ENCODE data around the gene WDR33. TPM values are rescaled to one million over a fixed set of nuclear protein-coding genes. Genes with fewer than 3 reads are reported as not detected.
A peak's percentile ranks its signal among the peaks of the same experiment; 100 is the strongest.

The WDR33 gene
- total RNA-seq (60.2 TPM), polyA plus RNA-seq (ENCODE audit: insufficient read depth, low read depth, low replicate concordance) (19.8 TPM)
- long read RNA-seq, donor 1, transcript WDR33-204 (6 exons, 3,104 nt), result major isoform, 5 of 5 reads
- long read RNA-seq, donor 1, partial matches to known transcripts, result 0 of 5 reads
- long read RNA-seq, donor 1, other reads (novel, unspliced or antisense), result 0 of 5 reads
- long read RNA-seq, donor 2, transcript WDR33-204 (6 exons, 3,104 nt), result major isoform, 15 of 15 reads
- long read RNA-seq, donor 2, partial matches to known transcripts, result 0 of 15 reads
- long read RNA-seq, donor 2, other reads (novel, unspliced or antisense), result 0 of 15 reads
- long read RNA-seq, donor 3, transcript WDR33-204 (6 exons, 3,104 nt), result major isoform, 19 of 45 reads
- long read RNA-seq, donor 3, partial matches to known transcripts, result 26 of 45 reads
- long read RNA-seq, donor 3, other reads (novel, unspliced or antisense), result 0 of 45 reads
- long read RNA-seq, donor 4, transcript WDR33-204 (6 exons, 3,104 nt), result major isoform, 9 of 19 reads
- long read RNA-seq, donor 4, partial matches to known transcripts, result 10 of 19 reads
- long read RNA-seq, donor 4, other reads (novel, unspliced or antisense), result 0 of 19 reads
- long read RNA-seq, donor 5, result 0 reads
- long read RNA-seq, donor 6, transcript WDR33-204 (6 exons, 3,104 nt), result major isoform, 21 of 21 reads
- long read RNA-seq, donor 6, partial matches to known transcripts, result 0 of 21 reads
- long read RNA-seq, donor 6, other reads (novel, unspliced or antisense), result 0 of 21 reads
- long read RNA-seq, donor 7, full-length matches to known transcripts, result 14 of 51 reads
- long read RNA-seq, donor 7, partial matches to known transcripts, result 8 of 51 reads
- long read RNA-seq, donor 7, other reads (novel, unspliced or antisense), result 29 of 51 reads
- long read RNA-seq, donor 8, transcript WDR33-204 (6 exons, 3,104 nt), result major isoform, 10 of 10 reads
- long read RNA-seq, donor 8, partial matches to known transcripts, result 0 of 10 reads
- long read RNA-seq, donor 8, other reads (novel, unspliced or antisense), result 0 of 10 reads
- long read RNA-seq, donor 9, partial matches to known transcripts, result 0 of 1 reads
- long read RNA-seq, donor 9, other reads (novel, unspliced or antisense), result 0 of 1 reads
- long read RNA-seq, donor 10, transcript WDR33-204 (6 exons, 3,104 nt), result major isoform, 9 of 9 reads
- long read RNA-seq, donor 10, partial matches to known transcripts, result 0 of 9 reads
- long read RNA-seq, donor 10, other reads (novel, unspliced or antisense), result 0 of 9 reads

DNA sequence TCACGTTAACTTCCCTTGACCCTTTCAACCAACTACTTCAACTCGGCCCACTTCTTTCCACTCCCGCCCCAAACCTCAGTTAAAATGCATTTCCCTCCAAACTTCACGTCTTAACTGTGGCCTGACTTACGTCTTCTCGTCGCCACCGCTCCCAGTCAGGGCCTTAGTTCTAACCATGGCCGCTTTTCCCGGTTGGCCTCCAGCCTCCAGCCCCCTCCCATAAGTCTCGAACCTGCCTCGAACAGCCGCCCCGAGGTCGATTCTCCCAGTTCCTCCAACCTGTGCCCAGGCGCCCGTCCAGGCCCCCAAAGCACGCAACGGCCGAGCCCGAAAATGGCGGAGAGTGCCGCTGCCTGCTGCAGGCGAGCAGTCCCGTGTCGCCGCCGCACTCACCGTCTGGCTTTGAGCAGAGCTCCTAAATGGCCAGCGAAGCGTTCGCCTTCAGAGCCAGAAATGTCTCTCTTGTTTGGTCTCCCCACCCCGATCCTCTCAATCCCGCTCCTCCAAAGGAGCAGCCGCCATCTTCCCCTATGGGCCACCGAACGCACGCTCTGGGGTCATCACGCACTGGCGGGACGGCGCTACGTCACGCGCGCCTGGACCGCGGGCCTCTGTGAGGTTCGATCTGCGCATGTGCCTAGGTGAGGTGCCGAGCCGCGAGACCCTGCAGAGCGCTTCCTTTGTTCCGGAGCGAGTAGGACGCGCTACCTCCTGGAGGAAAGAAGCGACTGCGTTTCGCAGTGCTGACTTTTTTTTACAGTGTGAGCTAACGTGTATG is at the start of gene WDR33:
Gene WDR33 (minus strand): TSS at position 553 of the 778 bp plus-strand sequence. CDS start 40,190 bp downstream, outside the sequence.
- H3K4me1 ChIP-seq (ENCODE audit: control insufficient read depth in 2 of 3, insufficient read depth in 2 of 3, low read depth in 1 of 3, low read length in 3 of 3), result peaks cover 0 to 6% (median 2%) of the 10 kb centered on the region in 3 donors
- no peaks in the 10 kb centered on the region for H3K27me3 ChIP-seq (ENCODE audit: control insufficient read depth, insufficient read depth, low read length)
- H3K4me3 ChIP-seq (ENCODE audit: low read length in 3 of 3), result peak within 1 kb of the TSS; percentile 86 to 100 (median 100)
- no peak for TF ChIP-seq CTCF (IDR thresholded peaks at IDR 0.05; ENCODE audit: borderline replicate concordance, extremely low read depth, insufficient read depth)
- FAIRE-seq (no peak), DNase-seq (peak; percentile 95 to 98 (median 97))
- peak within 1 kb of the TSS; percentile 89 to 95 for H3K27ac ChIP-seq (ENCODE audit: low read depth in 2 of 2, low read length in 2 of 2)
- peak within 1 kb of the TSS; percentile 89 to 99 (median 97) for H3K9ac ChIP-seq (ENCODE audit: low read length in 3 of 3)
- no peaks in the 10 kb centered on the region for H3K36me3 ChIP-seq (ENCODE audit: control insufficient read depth in 2 of 3, insufficient read depth in 3 of 3, low read length in 3 of 3)
- no peaks in the 10 kb centered on the region for H3K9me3 ChIP-seq (ENCODE audit: control insufficient read depth in 2 of 3, insufficient read depth in 1 of 3, low read length in 3 of 3)
- intact Hi-C loops (cut with DNase I), result no loop called here

DNA sequence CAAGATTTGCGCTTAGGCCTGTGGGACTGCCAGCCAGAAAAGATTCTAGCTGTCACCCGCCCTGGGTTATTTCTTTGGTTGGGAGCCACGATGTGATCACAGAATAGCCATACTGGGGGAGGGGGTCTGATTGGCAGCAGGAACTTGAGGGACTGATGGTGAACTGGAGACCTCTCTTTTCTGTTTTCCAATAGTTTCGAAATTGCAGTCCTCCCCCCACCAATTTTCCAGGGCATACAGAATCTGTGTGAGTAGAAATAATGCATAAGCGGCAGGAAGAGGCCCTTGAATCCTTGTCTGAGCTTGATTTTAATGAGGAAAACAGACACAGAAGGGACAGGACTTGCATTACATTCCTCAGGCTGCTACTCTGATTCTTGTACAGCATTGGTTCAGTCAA is 49.2 kb upstream of the WDR33 start:
- intact Hi-C loops (cut with DNase I), result no loop called here
- no peak overlapping the region for H3K4me3 ChIP-seq (ENCODE audit: low read length in 3 of 3)
- H3K27me3 ChIP-seq (ENCODE audit: control insufficient read depth, insufficient read depth, low read length), result no peaks in the 10 kb centered on the region
- FAIRE-seq (no peak), DNase-seq (peak in 1 of 5 donors; percentile 33)
- no peak for TF ChIP-seq CTCF (IDR thresholded peaks at IDR 0.05; ENCODE audit: borderline replicate concordance, extremely low read depth, insufficient read depth)
- no peak overlapping the region for H3K27ac ChIP-seq (ENCODE audit: low read depth in 2 of 2, low read length in 2 of 2)
- H3K9me3 ChIP-seq (ENCODE audit: control insufficient read depth in 2 of 3, insufficient read depth in 1 of 3, low read length in 3 of 3), result no peaks in the 10 kb centered on the region
- H3K9ac ChIP-seq (ENCODE audit: low read length in 3 of 3), result no peak overlapping the region
- H3K4me1 ChIP-seq (ENCODE audit: control insufficient read depth in 2 of 3, insufficient read depth in 2 of 3, low read depth in 1 of 3, low read length in 3 of 3), result peaks cover 0 to 2% (median 0%) of the 10 kb centered on the region in 3 donors
- H3K36me3 ChIP-seq (ENCODE audit: control insufficient read depth in 2 of 3, insufficient read depth in 3 of 3, low read length in 3 of 3), result peaks cover 6 to 14% (median 13%) of the 10 kb centered on the region in 3 donors

DNA sequence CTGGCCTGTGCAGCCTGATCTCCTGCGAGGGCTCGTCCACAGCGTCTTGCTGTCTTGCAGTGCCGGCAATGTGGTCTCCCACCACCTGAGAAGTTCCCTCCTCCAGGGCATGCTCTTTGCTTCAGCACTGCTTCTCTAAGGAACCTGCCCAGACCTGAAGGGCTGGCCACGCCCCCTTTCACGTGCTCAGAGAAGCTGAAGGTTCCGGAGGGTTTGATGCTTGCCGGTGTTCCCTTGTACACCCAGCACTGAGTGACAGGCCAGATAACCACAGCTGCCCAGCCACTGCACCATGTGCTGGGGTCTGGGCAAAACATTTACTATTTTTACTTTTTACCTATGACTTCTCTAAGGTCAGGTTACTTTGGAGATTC is 48.7 kb upstream of the WDR33 start:
- no peaks in the 10 kb centered on the region for H3K9me3 ChIP-seq (ENCODE audit: control insufficient read depth in 2 of 3, insufficient read depth in 1 of 3, low read length in 3 of 3)
- peaks cover 0 to 2% (median 0%) of the 10 kb centered on the region in 3 donors for H3K4me1 ChIP-seq (ENCODE audit: control insufficient read depth in 2 of 3, insufficient read depth in 2 of 3, low read depth in 1 of 3, low read length in 3 of 3)
- FAIRE-seq, result no peak
- H3K36me3 ChIP-seq (ENCODE audit: control insufficient read depth in 2 of 3, insufficient read depth in 3 of 3, low read length in 3 of 3), result peaks cover 6 to 13% (median 10%) of the 10 kb centered on the region in 3 donors
- H3K9ac ChIP-seq (ENCODE audit: low read length in 3 of 3), result no peak overlapping the region
- no peak overlapping the region for H3K4me3 ChIP-seq (ENCODE audit: low read length in 3 of 3)
- peak; percentile 78 to 90 (median 86) for DNase-seq
- no peak overlapping the region for H3K27ac ChIP-seq (ENCODE audit: low read depth in 2 of 2, low read length in 2 of 2)
- TF ChIP-seq CTCF (IDR thresholded peaks at IDR 0.05; ENCODE audit: borderline replicate concordance, extremely low read depth, insufficient read depth), result no peak
- no peaks in the 10 kb centered on the region for H3K27me3 ChIP-seq (ENCODE audit: control insufficient read depth, insufficient read depth, low read length)
- intact Hi-C loops (cut with DNase I), result no loop called here
